ENCODE results near the gene NPR2.

The NPR2 gene

GRCh38 chr9:35798658-35799374 lies 7.4 kb downstream of the NPR2 start:
- peak in 1 of 2 donors; percentile 52 for DNase-seq (ENCODE audit: extremely low read depth in 1 of 2, low read depth in 1 of 2)

- DNase-seq (ENCODE audit: extremely low read depth in 1 of 2, low read depth in 1 of 2), result no peak
Observed at GRCh38 chr9:35800530-35800929, 9.1 kb downstream of the NPR2 start.

GRCh38 chr9:35801328-35802128 lies 10.1 kb downstream of the NPR2 start:
- no peak for DNase-seq (ENCODE audit: extremely low read depth in 1 of 2, low read depth in 1 of 2)

GRCh38 chr9:35806101-35806500 lies 14.7 kb downstream of the NPR2 start:
- DNase-seq (ENCODE audit: extremely low read depth in 1 of 2, low read depth in 1 of 2), result no peak

- no peak for DNase-seq (ENCODE audit: extremely low read depth in 1 of 2, low read depth in 1 of 2)
Observed at GRCh38 chr9:35808433-35808832, 17.0 kb downstream of the NPR2 start.

GRCh38 chr9:35810122-35810521 lies 18.7 kb downstream of the NPR2 start:
- no peak for DNase-seq (ENCODE audit: extremely low read depth in 1 of 2, low read depth in 1 of 2)

- DNase-seq (ENCODE audit: extremely low read depth in 1 of 2, low read depth in 1 of 2), result no peak
Observed at GRCh38 chr9:35811381-35812024, 20.1 kb downstream of the NPR2 start.

GRCh38 chr9:35812025-35812602 lies 20.7 kb downstream of the NPR2 start, which contains the start of gene SPAG8:
SPAG8 (minus strand) TSS chr9:35812262; CDS start chr9:35812147, 115 bp downstream.
- peak; percentile 88 to 96 for DNase-seq (ENCODE audit: extremely low read depth in 1 of 2, low read depth in 1 of 2)

GRCh38 chr9:35813434-35814105 lies 22.2 kb downstream of the NPR2 start:
- no peak for DNase-seq (ENCODE audit: extremely low read depth in 1 of 2, low read depth in 1 of 2)

GRCh38 chr9:35814106-35814840 lies 22.9 kb downstream of the NPR2 start:
- peak in 1 of 2 donors; percentile 23 for DNase-seq (ENCODE audit: extremely low read depth in 1 of 2, low read depth in 1 of 2)

- peak; percentile 90 to 99 for DNase-seq (ENCODE audit: extremely low read depth in 1 of 2, low read depth in 1 of 2)
Observed at GRCh38 chr9:35814841-35815543, 23.6 kb downstream of the NPR2 start, which contains the start of gene HINT2. HINT2 (minus strand) TSS chr9:35815042; CDS start chr9:35814979, 63 bp downstream.

- no peak for DNase-seq (ENCODE audit: extremely low read depth in 1 of 2, low read depth in 1 of 2)
Observed at GRCh38 chr9:35816708-35817107, 25.3 kb downstream of the NPR2 start.

- DNase-seq (ENCODE audit: extremely low read depth in 1 of 2, low read depth in 1 of 2), result no peak
Observed at GRCh38 chr9:35818341-35818740, 26.9 kb downstream of the NPR2 start.

GRCh38 chr9:35820076-35820475 lies 28.7 kb downstream of the NPR2 start:
- DNase-seq (ENCODE audit: extremely low read depth in 1 of 2, low read depth in 1 of 2), result no peak

- no peak for DNase-seq (ENCODE audit: extremely low read depth in 1 of 2, low read depth in 1 of 2)
Observed at GRCh38 chr9:35822926-35823325, 31.5 kb downstream of the NPR2 start.

- DNase-seq (ENCODE audit: extremely low read depth in 1 of 2, low read depth in 1 of 2), result no peak
Observed at GRCh38 chr9:35826071-35826701, 34.8 kb downstream of the NPR2 start.

- no peak for DNase-seq (ENCODE audit: extremely low read depth in 1 of 2, low read depth in 1 of 2)
Observed at GRCh38 chr9:35827486-35827885, 36.1 kb downstream of the NPR2 start.

- no peak for DNase-seq (ENCODE audit: extremely low read depth in 1 of 2, low read depth in 1 of 2)
Observed at GRCh38 chr9:35828716-35829083, 37.3 kb downstream of the NPR2 start, which contains the start of gene FAM221B. FAM221B (minus strand) TSS chr9:35828732; CDS start chr9:35826161, 2,571 bp downstream.
